Heart right ventricle (tissue), 16 donors: ENCODE data around the gene STX12. TPM values are rescaled to one million over a fixed set of nuclear protein-coding genes. Genes with fewer than 3 reads are reported as not detected.

ENCODE experiments used
- ATAC-seq, 8 donors: fragments of 200-7000 bp; cut with Tn5 transposase; one replicate each; pipeline ENCODE4 v1.9.1; 2020; ENCODE audit warnings: mild to moderate bottlenecking in 8 of 8, moderate library complexity in 8 of 8, moderate number of reproducible peaks in 1 of 8
- DNase-seq, 2 donors: peaks; one replicate each; pipeline ENCODE4 v3.0.0-alpha.2; 2020
- H3K27ac ChIP-seq, 10 donors: fragments of 200-600 bp; sonication (generic) in 2 of 10; one replicate each; pipeline versions ENCODE4 v1.5.0 to v1.8.0; 2020 to 2022; ENCODE audit warnings: mild to moderate bottlenecking in 3 of 10
- H3K27me3 ChIP-seq, 7 donors: fragments of 200-600 bp; one replicate each; pipeline ENCODE4 v1.8.0; 2021 to 2022; ENCODE audit warnings: mild to moderate bottlenecking in 2 of 7
- H3K36me3 ChIP-seq, 9 donors: fragments of 200-600 bp; sonication (generic) in 1 of 9; one replicate each; pipeline versions ENCODE4 v1.5.0 to v1.8.0; 2020 to 2022; ENCODE audit warnings: mild to moderate bottlenecking in 2 of 9
- H3K4me1 ChIP-seq, 9 donors: fragments of 200-600 bp; sonication (generic) in 1 of 9; one replicate each; pipeline versions ENCODE4 v1.5.0 to v1.8.0; 2020 to 2022; ENCODE audit warnings: mild to moderate bottlenecking in 4 of 9
- H3K4me3 ChIP-seq, 10 donors: fragments of 200-600 bp; sonication (generic) in 2 of 10; one replicate each; pipeline versions ENCODE4 v1.5.0 to v1.8.0; 2020 to 2022; ENCODE audit warnings: mild to moderate bottlenecking in 7 of 10, moderate library complexity in 2 of 10
- H3K9me3 ChIP-seq, 11 donors: fragments of 200-600 bp in 10 of 11; sonication (generic) in 2 of 11; one replicate each; pipeline versions ENCODE4 v1.5.0 to v1.8.0; 2013 to 2022; ENCODE audit warnings: mild to moderate bottlenecking in 2 of 11, control low read depth in 1 of 11, moderate library complexity in 1 of 11
- WGBS, 2 donors: extraction: QIAGEN DNeasy Blood & Tissue Kit; methylation state at CpG; one replicate each; pipeline ENCODE4 v1.1.7; 2013; ENCODE audit warnings: inconsistent platforms in 1 of 2; 5-methylcytosine and 5-hydroxymethylcytosine counted together
- intact Hi-C, 10 donors: fragments of 100-400 bp; cut with DNase I; formaldehyde crosslinking; loops; one replicate each; pipeline versions ENCODE4 v1.11.1 to v1.14.2; 2022
- polyA plus RNA-seq, 2 donors: library from polyadenylated mRNA; stranded (reverse); fragments of 200-250 nt; gene quantifications; one replicate each; pipeline ENCODE4 v1.2.3, GENCODE V29; 2013
- total RNA-seq, 10 donors: library from RNA; stranded (reverse); fragmentation: NEBNext Ultra II Directional in 3 of 10; extraction: Animal tissue kit (Norgen Biotek cat#: 25700) in 3 of 10; gene quantifications; one replicate each; pipeline versions ENCODE4 v1.2.1 to v1.2.4, GENCODE V29; 2021 to 2023
- TF ChIP-seq, protein P1 (sequence below), 9 donors: fragments of 200-600 bp; sonication (generic) in 2 of 9; IDR thresholded peaks; one replicate each; pipeline versions ENCODE4 v1.5.0 to v1.8.0; 2021 to 2022; ENCODE audit warnings: antibody characterized with exemption in 9 of 9, mild to moderate bottlenecking in 5 of 9, moderate library complexity in 1 of 9
- donor health status: Arrhythmogenic right ventricular cardiomyopathy.
- donor health status: ischemic (EF 13 %, LVEDD 7.1; RV severe dilation, severe dysfunction).
- donor health status: healthy with polysubstance abuse.
- donor health status: DM: no; HTN: yes; CAD: no.
- donor health status: DM: no; HTN: no; CAD: no.
- donor health status: ischemic (EF 25% LVEDD 6.9; RV normal size, moderate dysfunction).
- donor health status: ischemic (EF 25% LVEDD 5.7; RV mildly dilated, moderate dysfunction).
- donor health status: healthy.
- donor health status: DM: yes; HTN: yes; CAD: no.
- donor health status: Ischemic cardiomyopathy.
- donor health status: ischemic (EF 35%, LVEDD 5.7; RV mildly dilated, moderate dysfunction).
- donor health status: nonischemic (EF 11% LVEDD 7.7; RV severe dilation, severe dysfunction).
- donor health status: DM: yes; HTN: yes; CAD: no.
- donor health status: PGD.
- donor health status: ischemic (EF 29% LVEDD 5.4; RV normal size, mild dysfunction).
- donor health status: nonischemic (EF 23%, LVEDD 6.1; RV moderate dilation, normal function).

The STX12 gene
- total and polyA plus RNA-seq, 12 donors, result 15.1 to 45.7 (median 21.2) TPM

DNA sequence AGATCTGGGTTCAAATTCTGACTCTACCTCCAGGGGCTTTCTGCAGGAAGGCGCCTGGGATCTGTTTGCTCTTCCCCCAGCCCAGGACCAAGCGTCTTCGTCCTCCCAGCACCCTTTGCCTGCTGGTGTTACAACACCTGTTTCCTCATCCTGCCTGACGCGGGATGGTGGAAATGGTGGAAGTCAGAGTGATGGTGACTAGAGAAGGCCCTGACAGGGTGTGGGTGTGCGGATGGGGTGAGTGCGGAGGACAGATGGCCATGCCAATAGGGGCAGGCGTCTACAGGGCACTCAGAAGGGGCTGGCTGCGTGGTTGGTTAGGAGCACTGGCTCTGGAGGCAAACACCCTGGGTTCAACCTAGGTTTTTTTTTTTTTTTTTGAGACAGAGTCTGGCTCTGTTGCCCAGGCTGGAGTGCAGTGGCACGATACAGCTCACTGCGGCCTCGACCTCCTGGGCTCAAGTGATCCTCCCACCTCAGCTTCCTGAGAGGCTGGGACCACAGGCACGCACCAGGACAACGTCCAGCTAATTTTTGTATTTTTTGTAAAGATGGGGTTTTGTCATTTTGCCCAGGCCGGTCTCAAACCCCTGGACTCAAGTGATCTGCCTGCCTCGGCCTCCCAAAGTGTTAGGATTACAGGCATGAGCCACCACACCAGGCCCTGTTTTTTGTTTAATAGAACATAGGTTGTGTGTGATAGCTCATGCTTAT is 100.8 kb downstream of the STX12 start:
- Histone ChIP-seq H3K4me1 (peaks cover 0 to 68% (median 8%) of the 10 kb centered on the region in 9 donors), H3K9me3 (no peaks in the 10 kb centered on the region), H3K27me3 (peaks cover 0 to 5% (median 0%) of the 10 kb centered on the region in 7 donors), H3K27ac (peak overlapping the region in 8 of 10 donors; percentile 10 to 93 (median 69)), H3K36me3 (peaks cover 0 to 33% (median 0%) of the 10 kb centered on the region in 9 donors), H3K4me3 (peak overlapping the region in 9 of 10 donors; percentile 40 to 88 (median 70))
- TF ChIP-seq, protein P1, sequence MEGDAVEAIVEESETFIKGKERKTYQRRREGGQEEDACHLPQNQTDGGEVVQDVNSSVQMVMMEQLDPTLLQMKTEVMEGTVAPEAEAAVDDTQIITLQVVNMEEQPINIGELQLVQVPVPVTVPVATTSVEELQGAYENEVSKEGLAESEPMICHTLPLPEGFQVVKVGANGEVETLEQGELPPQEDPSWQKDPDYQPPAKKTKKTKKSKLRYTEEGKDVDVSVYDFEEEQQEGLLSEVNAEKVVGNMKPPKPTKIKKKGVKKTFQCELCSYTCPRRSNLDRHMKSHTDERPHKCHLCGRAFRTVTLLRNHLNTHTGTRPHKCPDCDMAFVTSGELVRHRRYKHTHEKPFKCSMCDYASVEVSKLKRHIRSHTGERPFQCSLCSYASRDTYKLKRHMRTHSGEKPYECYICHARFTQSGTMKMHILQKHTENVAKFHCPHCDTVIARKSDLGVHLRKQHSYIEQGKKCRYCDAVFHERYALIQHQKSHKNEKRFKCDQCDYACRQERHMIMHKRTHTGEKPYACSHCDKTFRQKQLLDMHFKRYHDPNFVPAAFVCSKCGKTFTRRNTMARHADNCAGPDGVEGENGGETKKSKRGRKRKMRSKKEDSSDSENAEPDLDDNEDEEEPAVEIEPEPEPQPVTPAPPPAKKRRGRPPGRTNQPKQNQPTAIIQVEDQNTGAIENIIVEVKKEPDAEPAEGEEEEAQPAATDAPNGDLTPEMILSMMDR (IDR thresholded peaks at IDR 0.05), result no peak
- intact Hi-C loops, result no loop called here
- ATAC-seq (peak in 6 of 8 donors; percentile 16 to 52 (median 40)), DNase-seq (no peak)
- 70 to 78% methylated on average over 16 of the region's 16 CpGs for WGBS, 2 donors

Other genes starting within 250 kb of the STX12 start
- gene AHDC1, start 169.1 kb upstream of the STX12 start, total RNA-seq, result 10 to 100 TPM; 32.2 to 53.1 (median 42.9) TPM
- 10 to 100 TPM; 17.0 to 33.7 TPM for gene AHDC1, start 169.1 kb upstream of the STX12 start, polyA plus RNA-seq
- gene FGR, start 138.0 kb upstream of the STX12 start, total RNA-seq, result 10 to 100 TPM in 1 of 10 donors, 1 to 10 TPM in 9; 1.4 to 11.0 (median 2.4) TPM
- gene FGR, start 138.0 kb upstream of the STX12 start, polyA plus RNA-seq, result 1 to 10 TPM; 4.8 to 6.9 TPM
- 100 to 1,000 TPM in 2 of 10 donors, 10 to 100 TPM in 8; 24.2 to 143 (median 43.7) TPM for gene IFI6, start 101.0 kb upstream of the STX12 start, total RNA-seq
- 10 to 100 TPM; 50.6 to 97.2 TPM for gene IFI6, start 101.0 kb upstream of the STX12 start, polyA plus RNA-seq
- gene FAM76A, start 47.3 kb upstream of the STX12 start, total RNA-seq, result 10 to 100 TPM in 9 of 10 donors, 1 to 10 TPM in 1; 9.6 to 15.1 (median 13.1) TPM
- gene FAM76A, start 47.3 kb upstream of the STX12 start, polyA plus RNA-seq, result 1 to 10 TPM; 2.8 to 5.4 TPM
- gene PPP1R8, start 57.6 kb downstream of the STX12 start, total RNA-seq, result 10 to 100 TPM; 19.2 to 33.4 (median 26.2) TPM
- 10 to 100 TPM; 13.9 to 24.8 TPM for gene PPP1R8, start 57.6 kb downstream of the STX12 start, polyA plus RNA-seq
- 10 to 100 TPM in 2 of 10 donors, 1 to 10 TPM in 8; 2.5 to 29.3 (median 5.1) TPM for gene THEMIS2, start 99.3 kb downstream of the STX12 start, total RNA-seq
- 1 to 10 TPM; 5.6 to 7.3 TPM for gene THEMIS2, start 99.3 kb downstream of the STX12 start, polyA plus RNA-seq
- gene RPA2, start 141.4 kb downstream of the STX12 start, total RNA-seq, result 10 to 100 TPM; 20.2 to 63.5 (median 23.0) TPM
- gene RPA2, start 141.4 kb downstream of the STX12 start, polyA plus RNA-seq, result 10 to 100 TPM; 14.3 to 34.2 TPM
- gene SMPDL3B, start 161.8 kb downstream of the STX12 start, total RNA-seq, result under 1 TPM in 3 of 10 donors, not detected in 7; 0.44 to 0.83 (median 0.56) TPM
- gene SMPDL3B, start 161.8 kb downstream of the STX12 start, polyA plus RNA-seq, result under 1 TPM in 1 of 2 donors, not detected in 1; 0.04 TPM
- gene XKR8, start 186.8 kb downstream of the STX12 start, total RNA-seq, result 1 to 10 TPM; 2.2 to 6.0 (median 4.3) TPM
- gene XKR8, start 186.8 kb downstream of the STX12 start, polyA plus RNA-seq, result 1 to 10 TPM; 4.3 to 5.0 TPM